Retinal pigment epithelial cell (primary cell): ENCODE measurements around the gene RUNX2.

Experiments
- DNase-seq: peaks from one replicate; pipeline ENCODE4 v3.0.0-alpha.2; 2010; ENCODE audit warnings: low read depth
- H3K4me3 ChIP-seq: 2 replicates; pipeline ENCODE4 v1.5.1; 2011; ENCODE audit warnings: mild to moderate bottlenecking, low read length, control low read depth, moderate library complexity
- TF ChIP-seq, protein P1 (sequence below): conservative IDR thresholded peaks from 2 replicates; pipeline ENCODE4 v1.5.1; 2011; ENCODE audit warnings: low read depth, low read length, control low read depth, inconsistent platforms

The RUNX2 gene

DNA sequence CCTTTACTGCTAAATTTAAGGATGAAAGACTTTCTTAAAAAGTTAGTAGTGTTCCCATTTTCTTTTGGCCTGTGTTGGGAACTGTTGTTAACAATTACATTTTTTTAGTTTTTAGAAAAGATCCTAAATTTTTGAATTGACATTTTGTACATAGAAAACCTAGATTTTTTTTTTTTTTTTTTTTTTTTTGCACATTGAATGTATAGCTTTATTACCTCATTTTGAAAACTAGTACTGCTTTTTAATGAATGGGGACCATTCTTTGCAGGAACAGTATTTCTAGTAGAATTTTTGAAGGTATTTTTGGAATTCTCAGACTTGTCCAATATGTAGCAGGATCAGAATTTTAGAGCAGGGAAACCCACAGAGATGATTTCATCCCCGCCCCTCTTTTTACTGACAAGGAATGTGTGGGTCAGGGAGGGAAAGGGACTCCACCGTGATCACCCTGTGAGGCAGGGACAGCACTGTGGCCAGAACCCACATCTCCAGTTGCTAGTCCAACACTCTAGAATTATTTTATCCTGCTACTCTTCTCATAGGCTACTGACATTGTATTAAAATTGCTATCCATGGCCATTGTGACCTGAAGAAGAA, 204.0 kb downstream of the RUNX2 start:
- H3K4me3 ChIP-seq: no peak overlapping the region

DNA sequence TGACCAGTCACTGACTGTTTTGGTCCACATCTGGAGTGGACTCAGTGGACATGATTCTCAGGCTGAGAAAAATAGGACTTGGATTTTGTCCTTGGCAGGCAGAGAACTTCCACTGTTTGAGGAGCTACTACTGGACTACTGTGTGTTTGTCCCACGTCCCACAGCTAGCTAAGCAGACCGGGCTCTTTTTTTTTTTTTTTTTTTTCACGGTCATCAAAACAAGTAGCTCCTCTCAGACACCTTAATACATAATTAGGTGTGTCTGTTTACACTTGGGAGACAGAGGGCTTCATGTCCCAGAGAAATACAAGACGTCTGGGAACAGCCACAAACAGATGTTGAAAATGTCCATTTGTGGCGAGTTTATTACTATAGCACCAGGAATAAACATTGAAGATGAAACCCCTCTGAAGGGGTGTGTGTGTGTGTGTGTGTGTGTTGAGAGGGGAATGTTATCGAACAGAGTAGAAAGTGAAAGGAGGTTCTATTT, 204.6 kb downstream of the RUNX2 start:
- TF ChIP-seq, protein P1, sequence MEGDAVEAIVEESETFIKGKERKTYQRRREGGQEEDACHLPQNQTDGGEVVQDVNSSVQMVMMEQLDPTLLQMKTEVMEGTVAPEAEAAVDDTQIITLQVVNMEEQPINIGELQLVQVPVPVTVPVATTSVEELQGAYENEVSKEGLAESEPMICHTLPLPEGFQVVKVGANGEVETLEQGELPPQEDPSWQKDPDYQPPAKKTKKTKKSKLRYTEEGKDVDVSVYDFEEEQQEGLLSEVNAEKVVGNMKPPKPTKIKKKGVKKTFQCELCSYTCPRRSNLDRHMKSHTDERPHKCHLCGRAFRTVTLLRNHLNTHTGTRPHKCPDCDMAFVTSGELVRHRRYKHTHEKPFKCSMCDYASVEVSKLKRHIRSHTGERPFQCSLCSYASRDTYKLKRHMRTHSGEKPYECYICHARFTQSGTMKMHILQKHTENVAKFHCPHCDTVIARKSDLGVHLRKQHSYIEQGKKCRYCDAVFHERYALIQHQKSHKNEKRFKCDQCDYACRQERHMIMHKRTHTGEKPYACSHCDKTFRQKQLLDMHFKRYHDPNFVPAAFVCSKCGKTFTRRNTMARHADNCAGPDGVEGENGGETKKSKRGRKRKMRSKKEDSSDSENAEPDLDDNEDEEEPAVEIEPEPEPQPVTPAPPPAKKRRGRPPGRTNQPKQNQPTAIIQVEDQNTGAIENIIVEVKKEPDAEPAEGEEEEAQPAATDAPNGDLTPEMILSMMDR: no peak
- H3K4me3 ChIP-seq: no peak overlapping the region
- DNase-seq: no peak

More for the DNA sequence above, 204.0 kb downstream of the RUNX2 start:
- no peak for DNase-seq
- TF ChIP-seq, protein P1: no peak

DNA sequence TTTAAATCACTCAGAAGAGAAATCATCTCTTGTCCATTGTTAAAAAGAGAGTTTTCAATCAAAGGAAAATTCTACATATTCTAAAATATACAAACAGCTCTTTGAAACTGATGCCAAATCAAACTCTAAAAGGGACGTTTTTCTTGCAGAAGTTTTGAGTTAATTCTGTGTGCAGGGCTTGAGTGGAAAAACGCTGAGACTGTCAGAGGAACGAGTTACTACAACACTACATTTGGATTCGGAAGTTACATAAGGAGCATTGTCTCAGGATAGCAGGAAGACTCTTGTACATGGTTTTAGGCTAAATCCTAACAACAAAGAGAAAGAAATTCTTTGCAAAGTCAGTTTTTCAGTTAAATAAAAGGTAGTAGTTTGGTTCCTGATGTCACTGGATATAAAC, 205.3 kb downstream of the RUNX2 start:
- H3K4me3 ChIP-seq: no peak overlapping the region
- no peak for DNase-seq
- TF ChIP-seq, protein P1: no peak

DNA sequence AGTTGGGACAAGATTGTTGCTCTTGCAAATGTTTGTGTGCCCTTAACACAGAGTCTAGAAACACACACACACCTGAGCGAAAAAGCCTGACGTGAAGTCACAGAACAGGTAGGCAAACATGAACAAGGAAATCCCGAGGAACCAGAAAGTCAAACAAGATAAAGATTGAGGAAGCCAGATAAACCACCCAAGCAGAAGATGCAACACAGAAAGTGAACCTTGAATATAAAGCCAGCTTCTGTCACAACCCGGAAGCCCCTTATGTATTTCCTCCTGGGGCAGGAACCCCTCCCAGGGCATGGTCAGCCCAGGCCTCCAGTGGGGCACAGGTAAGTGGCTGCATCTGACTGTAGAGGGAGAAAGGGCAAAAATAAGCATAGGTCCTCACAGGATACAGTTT, 207.8 kb downstream of the RUNX2 start:
- TF ChIP-seq, protein P1: no peak

DNA sequence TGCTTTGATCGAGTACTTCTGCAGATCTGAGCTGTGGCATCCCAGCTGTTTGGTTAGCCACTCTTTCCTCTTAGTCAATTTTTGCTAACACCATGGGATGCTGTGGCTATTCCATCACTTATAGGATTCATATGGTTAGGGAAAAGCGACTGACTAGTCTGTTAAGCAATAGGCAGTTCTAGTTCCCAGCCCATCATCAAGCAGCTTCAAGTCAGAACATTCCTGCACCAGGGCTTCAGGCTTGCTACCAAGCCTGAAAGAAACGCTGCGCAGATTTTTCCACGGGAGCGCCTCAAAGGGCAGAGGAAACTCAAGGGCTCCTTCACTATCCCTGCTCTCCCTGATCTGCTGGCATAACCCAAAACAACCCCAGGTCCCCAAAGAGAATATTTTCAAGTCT, 209.4 kb downstream of the RUNX2 start:
- TF ChIP-seq, protein P1: no peak
- no peak overlapping the region for H3K4me3 ChIP-seq
- no peak for DNase-seq

More for the DNA sequence above, 207.8 kb downstream of the RUNX2 start:
- no peak overlapping the region for H3K4me3 ChIP-seq
- no peak for DNase-seq

DNA sequence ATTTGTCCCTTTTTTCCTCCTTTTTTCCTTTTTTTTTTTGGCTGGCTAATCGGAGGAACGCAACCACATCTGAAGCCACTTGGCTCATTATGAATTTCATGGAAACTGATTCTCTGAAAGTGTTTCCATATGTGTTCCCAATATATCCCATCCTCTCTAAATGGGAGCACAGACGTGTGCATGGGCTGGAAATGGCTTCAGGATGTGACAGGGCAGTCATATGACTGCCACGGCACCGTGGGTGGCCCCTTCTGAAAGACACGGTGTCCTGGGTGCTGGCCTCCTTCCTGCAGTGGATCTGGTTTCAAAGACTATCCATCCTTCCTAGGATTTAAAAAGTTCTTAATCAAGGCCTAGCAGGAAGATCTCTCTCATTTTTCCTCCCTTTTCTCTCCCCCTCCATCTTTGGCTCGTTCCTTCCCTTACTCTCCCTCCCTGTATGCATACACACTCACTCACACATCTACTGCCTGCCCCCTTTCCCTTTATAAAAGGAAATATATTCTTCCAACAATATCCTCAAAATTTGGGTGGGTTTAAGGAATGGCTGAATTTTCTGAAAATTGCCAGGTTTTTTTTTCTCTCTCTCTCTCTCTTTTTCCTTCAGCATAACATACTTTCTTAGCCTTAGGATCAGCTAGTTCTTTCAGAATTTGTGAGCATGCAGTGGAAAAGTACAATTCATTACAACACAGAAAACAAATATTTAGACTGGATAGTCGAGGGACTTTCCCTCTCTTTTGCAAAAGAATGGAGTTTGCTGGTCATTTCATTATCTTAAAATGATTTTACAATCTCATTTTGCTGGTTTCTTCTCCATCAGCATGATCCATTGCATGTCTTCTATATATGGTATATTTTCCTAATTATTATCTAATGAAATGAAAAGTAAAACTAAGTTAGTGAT, 210.8 kb downstream of the RUNX2 start:
- DNase-seq: no peak
- TF ChIP-seq, protein P1: no peak
- H3K4me3 ChIP-seq: no peak overlapping the region
